GM12875 (cell line): Measurements from ENCODE around the gene RASSF6.

ENCODE experiments used
- H3K4me3 ChIP-seq: one replicate; pipeline ENCODE4 v1.5.1; 2011; ENCODE audit warnings: low read depth, low read length, control low read depth
- CTCF ChIP-seq: IDR thresholded peaks from 2 replicates; pipeline ENCODE4 v1.5.1; 2011; ENCODE audit warnings: low read depth, mild to moderate bottlenecking, control low read depth, inconsistent platforms, low read length, moderate library complexity, borderline replicate concordance; ENCODE audit not compliant: insufficient read depth

Gene RASSF6

GRCh38 chr4:73539386-73539785, 80.8 kb downstream of the RASSF6 start:
- TF ChIP-seq CTCF = no peak
- no peak overlapping the region for H3K4me3 ChIP-seq

GRCh38 chr4:73538162-73538561, 82.1 kb downstream of the RASSF6 start:
- no peak overlapping the region for H3K4me3 ChIP-seq
- TF ChIP-seq CTCF = no peak

- no peak overlapping the region for H3K4me3 ChIP-seq
- no peak for TF ChIP-seq CTCF
Measured at GRCh38 chr4:73533515-73534422, 86.5 kb downstream of the RASSF6 start.

GRCh38 chr4:73528171-73528570, 92.1 kb downstream of the RASSF6 start:
- H3K4me3 ChIP-seq = no peak overlapping the region
- no peak for TF ChIP-seq CTCF

GRCh38 chr4:73527196-73527595, 93.0 kb downstream of the RASSF6 start:
- no peak overlapping the region for H3K4me3 ChIP-seq
- no peak for TF ChIP-seq CTCF

- TF ChIP-seq CTCF = no peak
- no peak overlapping the region for H3K4me3 ChIP-seq
Measured at GRCh38 chr4:73525611-73526010, 94.6 kb downstream of the RASSF6 start.

- no peak for TF ChIP-seq CTCF
- H3K4me3 ChIP-seq = no peak overlapping the region
Measured at GRCh38 chr4:73523126-73523525, 97.1 kb downstream of the RASSF6 start.
